Measurements from ENCODE around the gene ZNF804A. TPM values are rescaled to one million over a fixed set of nuclear protein-coding genes. Genes with fewer than 3 reads are reported as not detected.

Gene ZNF804A
- total RNA-seq, 1 donor from 2014 or later, result not detected

DNA sequence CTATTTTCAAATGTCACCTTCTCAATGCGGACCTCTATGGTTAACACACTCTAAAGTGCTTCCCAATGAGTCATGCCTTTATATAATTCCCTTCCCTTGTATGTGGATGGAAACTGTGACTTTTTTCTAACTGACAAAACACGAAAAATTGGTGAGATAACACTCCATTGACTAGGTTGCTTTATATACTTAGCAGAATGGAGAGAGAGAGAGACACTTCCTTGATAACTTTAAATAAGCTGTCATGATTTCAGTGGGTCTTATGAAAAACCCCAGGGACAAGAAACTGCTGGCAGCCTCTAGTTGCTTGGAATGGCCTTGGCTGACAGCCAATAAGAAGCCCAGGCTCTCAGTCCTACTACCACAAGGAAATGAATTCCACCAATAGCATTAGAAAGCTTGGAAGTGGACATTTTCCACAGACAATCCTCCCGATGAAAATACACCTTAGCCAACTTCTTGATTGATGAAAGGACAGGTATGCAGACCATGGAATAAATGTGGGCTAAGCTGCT lies 322.2 kb downstream of the ZNF804A start:
- H3K4me3 ChIP-seq (ENCODE audit: low read depth, low read length), result no peak overlapping the region
- DNase-seq (ENCODE audit: low read depth), result no peak
- TF ChIP-seq, protein P1, sequence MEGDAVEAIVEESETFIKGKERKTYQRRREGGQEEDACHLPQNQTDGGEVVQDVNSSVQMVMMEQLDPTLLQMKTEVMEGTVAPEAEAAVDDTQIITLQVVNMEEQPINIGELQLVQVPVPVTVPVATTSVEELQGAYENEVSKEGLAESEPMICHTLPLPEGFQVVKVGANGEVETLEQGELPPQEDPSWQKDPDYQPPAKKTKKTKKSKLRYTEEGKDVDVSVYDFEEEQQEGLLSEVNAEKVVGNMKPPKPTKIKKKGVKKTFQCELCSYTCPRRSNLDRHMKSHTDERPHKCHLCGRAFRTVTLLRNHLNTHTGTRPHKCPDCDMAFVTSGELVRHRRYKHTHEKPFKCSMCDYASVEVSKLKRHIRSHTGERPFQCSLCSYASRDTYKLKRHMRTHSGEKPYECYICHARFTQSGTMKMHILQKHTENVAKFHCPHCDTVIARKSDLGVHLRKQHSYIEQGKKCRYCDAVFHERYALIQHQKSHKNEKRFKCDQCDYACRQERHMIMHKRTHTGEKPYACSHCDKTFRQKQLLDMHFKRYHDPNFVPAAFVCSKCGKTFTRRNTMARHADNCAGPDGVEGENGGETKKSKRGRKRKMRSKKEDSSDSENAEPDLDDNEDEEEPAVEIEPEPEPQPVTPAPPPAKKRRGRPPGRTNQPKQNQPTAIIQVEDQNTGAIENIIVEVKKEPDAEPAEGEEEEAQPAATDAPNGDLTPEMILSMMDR (conservative IDR thresholded peaks at IDR 0.05; ENCODE audit: low read depth, low read length), result no peak

DNA sequence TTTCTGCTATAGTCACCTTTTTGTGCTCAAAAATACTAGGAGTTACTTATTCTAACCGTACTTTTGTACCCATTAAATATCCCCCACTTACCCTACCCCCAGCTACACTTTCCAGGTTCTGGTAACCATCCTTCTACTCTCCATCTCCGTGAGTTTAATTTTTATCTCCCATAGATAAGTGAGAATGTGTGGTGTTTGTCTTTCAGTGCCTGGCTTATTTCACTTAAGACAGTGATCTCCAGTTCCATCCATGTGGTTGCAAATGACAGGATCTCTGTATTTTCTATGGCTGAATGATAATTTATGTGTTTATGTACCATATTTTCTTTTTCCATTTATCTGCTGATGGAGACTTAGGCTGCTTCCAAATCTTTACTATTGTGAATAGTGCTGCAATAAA lies 323.3 kb downstream of the ZNF804A start:
- TF ChIP-seq, protein P1 (conservative IDR thresholded peaks at IDR 0.05; ENCODE audit: low read depth, low read length), result no peak
- no peak overlapping the region for H3K4me3 ChIP-seq (ENCODE audit: low read depth, low read length)
- no peak for DNase-seq (ENCODE audit: low read depth)

DNA sequence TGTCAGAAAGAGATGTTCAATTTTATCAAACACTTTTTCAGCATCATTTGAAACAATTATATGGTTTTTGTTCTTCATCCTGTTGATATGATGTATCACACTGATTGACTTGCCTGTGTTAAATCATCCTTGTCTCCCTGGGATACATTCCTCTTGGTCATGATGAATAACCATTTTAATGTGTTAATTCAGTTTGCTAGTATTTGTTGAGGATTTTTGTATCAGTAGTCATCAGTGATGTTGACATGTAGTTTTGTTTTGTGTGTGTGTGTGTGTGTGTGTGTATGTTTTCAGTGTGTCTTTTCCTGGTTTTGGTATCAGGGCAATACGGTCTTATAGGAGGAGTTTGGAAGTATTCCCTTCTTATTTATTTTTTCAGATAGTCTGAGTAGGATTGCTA lies 325.4 kb downstream of the ZNF804A start:
- H3K4me3 ChIP-seq (ENCODE audit: low read depth, low read length), result no peak overlapping the region
- DNase-seq (ENCODE audit: low read depth), result no peak
- TF ChIP-seq, protein P1 (conservative IDR thresholded peaks at IDR 0.05; ENCODE audit: low read depth, low read length), result no peak

DNA sequence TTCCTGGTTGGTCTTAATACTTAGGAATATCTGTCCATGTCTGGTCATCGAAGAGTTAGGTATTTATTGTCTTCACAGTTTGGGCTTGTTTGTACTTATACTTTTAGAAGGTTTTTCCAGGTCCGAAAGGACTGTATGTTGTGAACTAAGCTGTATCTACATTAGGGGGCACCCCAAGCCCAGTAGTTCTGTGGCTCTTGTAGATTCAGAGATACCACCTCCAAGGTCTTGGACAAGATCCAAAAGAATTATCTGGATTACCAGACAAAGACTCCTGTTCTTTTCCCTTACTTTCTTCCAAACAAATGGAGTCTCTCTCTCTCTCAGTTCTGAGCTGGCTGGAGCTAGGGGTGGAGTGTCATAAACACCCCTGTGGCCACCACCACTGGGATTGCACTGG lies 328.7 kb downstream of the ZNF804A start:
- no peak overlapping the region for H3K4me3 ChIP-seq (ENCODE audit: low read depth, low read length)
- TF ChIP-seq, protein P1 (conservative IDR thresholded peaks at IDR 0.05; ENCODE audit: low read depth, low read length), result no peak
- no peak for DNase-seq (ENCODE audit: low read depth)

DNA sequence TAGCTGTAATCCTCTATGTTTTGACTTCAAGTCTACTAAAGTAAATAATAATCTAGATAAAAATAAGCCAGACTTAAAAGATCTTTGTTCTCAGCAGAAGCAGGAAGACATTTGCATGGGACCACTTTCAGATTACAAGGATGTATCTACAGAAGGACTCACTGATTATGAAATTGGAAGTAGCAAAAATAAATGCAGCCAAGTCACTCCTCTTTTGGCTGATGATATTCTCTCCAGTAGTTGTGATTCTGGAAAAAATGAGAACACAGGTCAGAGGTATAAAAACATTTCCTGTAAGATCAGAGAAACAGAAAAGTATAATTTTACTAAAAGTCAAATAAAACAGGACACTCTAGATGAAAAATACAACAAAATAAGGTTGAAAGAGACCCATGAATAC lies 338.4 kb downstream of the ZNF804A start:
- no peak for DNase-seq (ENCODE audit: low read depth)
- no peak overlapping the region for H3K4me3 ChIP-seq (ENCODE audit: low read depth, low read length)
- TF ChIP-seq, protein P1 (conservative IDR thresholded peaks at IDR 0.05; ENCODE audit: low read depth, low read length), result no peak

DNA sequence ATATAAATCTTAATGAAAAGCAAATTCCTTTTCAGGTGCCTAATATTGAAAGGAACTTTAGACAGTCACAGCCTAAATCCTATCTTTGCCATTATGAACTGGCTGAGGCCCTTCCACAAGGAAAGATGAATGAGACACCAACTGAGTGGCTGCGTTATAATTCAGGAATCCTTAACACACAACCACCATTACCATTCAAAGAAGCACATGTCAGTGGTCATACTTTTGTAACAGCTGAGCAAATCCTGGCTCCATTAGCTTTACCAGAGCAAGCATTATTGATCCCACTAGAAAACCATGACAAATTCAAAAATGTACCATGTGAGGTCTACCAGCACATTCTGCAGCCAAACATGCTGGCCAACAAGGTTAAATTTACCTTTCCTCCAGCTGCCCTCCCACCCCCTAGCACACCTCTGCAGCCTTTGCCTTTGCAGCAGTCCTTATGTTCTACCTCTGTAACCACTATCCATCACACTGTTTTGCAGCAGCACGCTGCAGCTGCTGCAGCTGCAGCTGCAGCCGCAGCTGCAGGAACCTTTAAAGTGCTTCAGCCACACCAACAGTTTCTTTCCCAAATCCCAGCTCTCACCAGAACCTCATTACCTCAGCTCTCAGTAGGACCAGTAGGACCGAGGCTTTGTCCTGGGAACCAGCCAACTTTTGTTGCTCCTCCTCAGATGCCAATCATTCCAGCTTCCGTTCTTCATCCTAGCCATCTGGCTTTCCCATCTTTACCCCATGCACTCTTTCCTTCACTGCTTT lies 340.1 kb downstream of the ZNF804A start:
- DNase-seq (ENCODE audit: low read depth), result no peak
- no peak overlapping the region for H3K4me3 ChIP-seq (ENCODE audit: low read depth, low read length)
- TF ChIP-seq, protein P1 (conservative IDR thresholded peaks at IDR 0.05; ENCODE audit: low read depth, low read length), result no peak

DNA sequence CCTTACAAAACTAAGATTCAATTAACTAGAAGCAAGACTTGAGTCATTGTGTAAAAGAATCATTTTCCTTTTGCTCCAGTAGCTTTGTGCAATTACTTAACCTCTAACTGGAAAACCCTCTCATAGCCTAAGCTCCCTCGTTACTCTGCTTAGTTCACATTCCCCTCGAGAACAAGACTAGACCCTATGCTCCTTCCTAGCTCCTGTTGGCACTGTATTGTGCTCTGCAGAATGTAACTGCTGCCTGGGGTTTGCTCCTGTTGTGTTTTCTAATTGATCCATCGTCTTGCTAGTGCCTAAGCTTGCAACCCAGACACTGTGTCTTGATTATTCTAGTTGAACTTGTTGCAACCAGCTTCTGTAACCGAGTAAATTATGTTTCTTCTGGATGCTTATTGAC lies 347.0 kb downstream of the ZNF804A start:
- DNase-seq (ENCODE audit: low read depth), result no peak
- TF ChIP-seq, protein P1 (conservative IDR thresholded peaks at IDR 0.05; ENCODE audit: low read depth, low read length), result no peak
- no peak overlapping the region for H3K4me3 ChIP-seq (ENCODE audit: low read depth, low read length)
